Kidney (tissue), 14 donors: Measurements from ENCODE around the gene PAPOLG. TPM values are rescaled to one million over a fixed set of nuclear protein-coding genes. Genes with fewer than 3 reads are reported as not detected.

Experiments used
- DNase-seq, 5 donors: peaks; one replicate each; pipeline ENCODE4 v3.0.0-alpha.2; 2013 to 2020
- FAIRE-seq: peaks from 2 replicates; lab custom pipeline; 2012; peaks lifted over from hg19 to GRCh38; lab: Jason Lieb, UNC
- H3K27ac ChIP-seq, 2 donors: one replicate each; pipeline ENCODE4 v1.7.0; 2013; ENCODE audit warnings: low read depth in 2 of 2, low read length in 2 of 2, inconsistent platforms in 1 of 2
- H3K27me3 ChIP-seq: one replicate; pipeline ENCODE4 v1.7.1; 2013; ENCODE audit warnings: low read length, inconsistent platforms; ENCODE audit not compliant: control insufficient read depth, insufficient read depth
- H3K36me3 ChIP-seq, 3 donors: one replicate each; pipeline versions ENCODE4 v1.7.0 to v1.7.1; 2013; ENCODE audit warnings: low read length in 3 of 3, control low read depth in 1 of 3, inconsistent platforms in 1 of 3; ENCODE audit not compliant: insufficient read depth in 3 of 3, control insufficient read depth in 2 of 3
- H3K4me1 ChIP-seq, 3 donors: one replicate each; pipeline versions ENCODE4 v1.7.0 to v1.7.1; 2013; ENCODE audit warnings: low read length in 3 of 3, inconsistent platforms in 1 of 3, low read depth in 1 of 3; ENCODE audit not compliant: control insufficient read depth in 2 of 3, insufficient read depth in 2 of 3
- H3K4me3 ChIP-seq, 3 donors: one replicate each; pipeline versions ENCODE4 v1.7.0 to v1.8.1; 2013; ENCODE audit warnings: low read length in 3 of 3, control low read depth in 1 of 3, inconsistent platforms in 1 of 3
- H3K9ac ChIP-seq, 3 donors: one replicate each; pipeline versions ENCODE4 v1.7.0 to v1.7.1; 2013; ENCODE audit warnings: low read length in 3 of 3, control low read depth in 1 of 3, inconsistent platforms in 1 of 3
- H3K9me3 ChIP-seq, 3 donors: one replicate each; pipeline versions ENCODE4 v1.7.0 to v1.7.1; 2013; ENCODE audit warnings: low read length in 3 of 3, control low read depth in 1 of 3, inconsistent platforms in 1 of 3; ENCODE audit not compliant: control insufficient read depth in 2 of 3, insufficient read depth in 1 of 3
- intact Hi-C: fragments of 100-400 bp; cut with DNase I; formaldehyde crosslinking; loops from one replicate; pipeline ENCODE4 v1.11.1; 2022
- polyA plus RNA-seq: library from polyadenylated mRNA; stranded (reverse); fragments of 350-450 nt; fragmentation: Illumina TruSeq; extraction: RNeasy Lipid Tissue Mini Kit (QIAGEN cat#74804); gene quantifications from one replicate; pipeline ENCODE4 v1.2.3, GENCODE V29; 2014; ENCODE audit warnings: low read depth, low replicate concordance; ENCODE audit not compliant: insufficient read depth
- total RNA-seq: library from RNA; stranded (reverse); fragmentation: NEBNext Ultra II Directional; extraction: Animal tissue kit (Norgen Biotek cat#: 25700); gene quantifications from one replicate; pipeline ENCODE4 v1.2.1, GENCODE V29; 2021
- TF ChIP-seq, protein P1 (sequence below): IDR thresholded peaks from 3 replicates; pipeline ENCODE4 v1.5.1; 2012; ENCODE audit warnings: mild to moderate bottlenecking, moderate library complexity, borderline replicate concordance; ENCODE audit not compliant: insufficient read depth; ENCODE audit errors: extremely low read depth
- donor health status: control.
- donor health status: control.
- donor health status: control.
- donor health status: control.
- donor health status: control.
- donor health status: DM: yes; HTN: yes; CAD: no.
- donor health status: Normal renal cell carcinoma (clear cell type).

PAPOLG gene
- total and polyA plus RNA-seq, 2 donors from 2014 or later = 3.0 to 12.2 TPM

DNA sequence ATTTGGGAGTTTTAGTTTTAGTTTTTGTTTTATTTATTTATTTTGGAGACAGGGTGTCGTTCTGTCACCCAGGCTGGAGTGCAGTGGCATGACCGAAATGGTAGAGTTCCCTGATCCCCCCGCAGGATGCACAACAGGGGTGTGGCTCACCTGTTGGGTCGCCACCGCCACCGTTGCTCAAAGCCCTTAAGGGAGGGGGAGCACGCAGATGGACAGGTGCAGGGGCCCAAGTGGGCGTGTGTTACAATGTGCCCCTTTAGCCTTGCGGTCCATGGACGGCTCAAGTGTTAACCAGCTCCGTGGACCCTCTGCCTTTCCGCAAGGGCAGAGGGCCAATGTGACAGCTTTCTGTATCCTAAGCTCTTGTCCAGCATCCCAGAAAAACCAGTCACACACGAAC, 63.9 kb downstream of the PAPOLG start:
- Histone ChIP-seq H3K9ac (no peak overlapping the region), H3K27me3 (no peaks in the 10 kb centered on the region), H3K9me3 (no peaks in the 10 kb centered on the region), H3K27ac (no peak overlapping the region), H3K4me1 (no peaks in the 10 kb centered on the region), H3K36me3 (no peaks in the 10 kb centered on the region), H3K4me3 (no peak overlapping the region)
- TF ChIP-seq, protein P1, sequence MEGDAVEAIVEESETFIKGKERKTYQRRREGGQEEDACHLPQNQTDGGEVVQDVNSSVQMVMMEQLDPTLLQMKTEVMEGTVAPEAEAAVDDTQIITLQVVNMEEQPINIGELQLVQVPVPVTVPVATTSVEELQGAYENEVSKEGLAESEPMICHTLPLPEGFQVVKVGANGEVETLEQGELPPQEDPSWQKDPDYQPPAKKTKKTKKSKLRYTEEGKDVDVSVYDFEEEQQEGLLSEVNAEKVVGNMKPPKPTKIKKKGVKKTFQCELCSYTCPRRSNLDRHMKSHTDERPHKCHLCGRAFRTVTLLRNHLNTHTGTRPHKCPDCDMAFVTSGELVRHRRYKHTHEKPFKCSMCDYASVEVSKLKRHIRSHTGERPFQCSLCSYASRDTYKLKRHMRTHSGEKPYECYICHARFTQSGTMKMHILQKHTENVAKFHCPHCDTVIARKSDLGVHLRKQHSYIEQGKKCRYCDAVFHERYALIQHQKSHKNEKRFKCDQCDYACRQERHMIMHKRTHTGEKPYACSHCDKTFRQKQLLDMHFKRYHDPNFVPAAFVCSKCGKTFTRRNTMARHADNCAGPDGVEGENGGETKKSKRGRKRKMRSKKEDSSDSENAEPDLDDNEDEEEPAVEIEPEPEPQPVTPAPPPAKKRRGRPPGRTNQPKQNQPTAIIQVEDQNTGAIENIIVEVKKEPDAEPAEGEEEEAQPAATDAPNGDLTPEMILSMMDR = no peak
- FAIRE-seq (no peak), DNase-seq (no peak)
- intact Hi-C loops = no loop called here

DNA sequence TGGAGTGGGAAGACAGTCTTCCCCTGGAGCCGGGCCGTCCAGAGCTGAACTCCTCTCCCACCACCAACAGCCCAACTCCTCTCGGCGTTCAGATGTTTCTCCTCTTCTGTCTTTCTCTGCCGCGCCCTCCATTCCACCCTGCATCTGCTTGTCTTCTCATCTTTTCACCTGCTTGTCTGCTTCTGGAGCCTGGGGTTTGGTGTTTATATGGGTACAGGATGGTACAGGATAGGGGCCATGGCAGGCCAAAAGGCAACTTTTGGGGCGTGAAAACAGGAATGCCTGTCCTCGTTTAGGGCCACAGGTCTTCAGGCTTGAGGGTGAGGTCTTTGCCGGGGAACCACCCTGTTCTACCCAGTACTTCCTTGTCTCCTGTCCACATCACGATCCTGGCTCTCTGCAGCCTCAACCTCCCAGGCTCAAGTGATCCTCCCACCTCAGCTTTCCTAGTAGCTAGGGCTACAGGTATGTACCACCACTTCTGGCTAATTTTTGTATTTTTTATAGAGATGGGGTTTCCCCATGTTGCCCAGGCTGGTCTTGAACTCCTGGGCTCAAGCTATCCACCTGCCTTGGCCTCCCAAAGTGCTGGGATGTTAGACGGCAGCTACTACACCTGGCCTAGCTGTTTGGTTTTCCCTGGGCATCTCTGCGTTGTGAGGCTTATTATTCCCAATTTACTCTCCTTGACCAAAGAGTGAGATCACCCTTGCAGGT, 64.5 kb downstream of the PAPOLG start:
- no peak for DNase-seq
- Histone ChIP-seq H3K4me3 (no peak overlapping the region), H3K9me3 (no peaks in the 10 kb centered on the region), H3K27ac (no peak overlapping the region), H3K4me1 (no peaks in the 10 kb centered on the region), H3K27me3 (no peaks in the 10 kb centered on the region), H3K9ac (no peak overlapping the region), H3K36me3 (no peaks in the 10 kb centered on the region)
- intact Hi-C loops = no loop called here
- TF ChIP-seq, protein P1 = no peak
- FAIRE-seq = no peak

DNA sequence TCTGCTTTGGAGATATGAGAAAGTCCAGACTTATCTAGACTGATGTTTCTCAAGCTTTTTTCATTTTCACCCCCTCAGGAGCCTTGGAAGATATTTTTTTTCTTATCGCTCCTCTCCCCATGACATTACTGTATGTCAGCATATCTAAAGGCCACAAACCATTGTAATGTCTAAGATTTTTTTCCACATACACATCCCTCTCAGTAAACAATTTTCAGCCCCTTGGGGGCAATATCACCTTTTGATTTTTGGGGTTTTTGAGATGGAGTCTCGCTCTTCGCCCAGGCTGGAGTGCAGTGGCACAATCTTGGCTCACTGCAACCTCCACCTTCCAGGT, 65.0 kb downstream of the PAPOLG start:
- TF ChIP-seq, protein P1 = no peak

More for the DNA sequence above, 65.0 kb downstream of the PAPOLG start:
- Histone ChIP-seq H3K4me3 (no peak overlapping the region), H3K36me3 (no peaks in the 10 kb centered on the region), H3K9ac (no peak overlapping the region), H3K9me3 (no peaks in the 10 kb centered on the region), H3K27ac (no peak overlapping the region), H3K27me3 (no peaks in the 10 kb centered on the region), H3K4me1 (no peaks in the 10 kb centered on the region)
- DNase-seq = no peak
- intact Hi-C loops = no loop called here
- no peak for FAIRE-seq
